Keratinocyte (primary cell): ENCODE measurements around the gene PAMR1. TPM values are rescaled to one million over a fixed set of nuclear protein-coding genes. Genes with fewer than 3 reads are reported as not detected.

ENCODE experiments used
- DNase-seq: peaks from one replicate; pipeline ENCODE4 v3.0.0-alpha.2; 2011; ENCODE audit warnings: low read depth, missing footprints, low spot score
- FAIRE-seq: peaks from 2 replicates; lab custom pipeline; 2011; peaks lifted over from hg19 to GRCh38; lab: Jason Lieb, UNC
- H2AFZ ChIP-seq: 2 replicates; pipeline ENCODE4 v1.6.0; 2012; ENCODE audit warnings: low read length, control low read depth, inconsistent platforms; ENCODE audit not compliant: control insufficient read depth
- H3K27ac ChIP-seq: 2 replicates; pipeline ENCODE4 v1.5.1; 2011; ENCODE audit warnings: low read length; ENCODE audit not compliant: control insufficient read depth, insufficient read depth
- H3K27me3 ChIP-seq: 3 replicates; pipeline ENCODE4 v1.6.0; 2011; ENCODE audit warnings: low read length; ENCODE audit not compliant: control insufficient read depth, insufficient read depth; ENCODE audit errors: extremely low read depth
- H3K36me3 ChIP-seq, 2 experiments: 2 replicates in 1 of 2; 3 replicates in 1 of 2; pipeline ENCODE4 v1.5.1; 2011; ENCODE audit warnings: low read length in 2 of 2, mild to moderate bottlenecking in 1 of 2; ENCODE audit not compliant: control insufficient read depth in 2 of 2, insufficient read depth in 2 of 2; ENCODE audit errors: extremely low read depth in 1 of 2
- H3K4me1 ChIP-seq: 3 replicates; pipeline ENCODE4 v1.5.1; 2011; ENCODE audit warnings: low read length; ENCODE audit not compliant: control insufficient read depth, insufficient read depth; ENCODE audit errors: extremely low read depth
- H3K4me2 ChIP-seq: 3 replicates; pipeline ENCODE4 v1.6.0; 2011; ENCODE audit warnings: low read depth, low read length; ENCODE audit not compliant: control insufficient read depth, insufficient read depth; ENCODE audit errors: extremely low read depth
- H3K4me3 ChIP-seq, 3 experiments: fragments of 200-600 bp in 1 of 3; sonication (generic) in 1 of 3; 2 replicates in 2 of 3; 3 replicates in 1 of 3; pipeline ENCODE4 v1.5.1; 2011 to 2016; ENCODE audit warnings: low read length in 3 of 3, mild to moderate bottlenecking in 3 of 3, control low read depth in 2 of 3, inconsistent platforms in 1 of 3, low read depth in 1 of 3, mixed read lengths in 1 of 3, mixed run types in 1 of 3, moderate library complexity in 1 of 3; ENCODE audit not compliant: control insufficient read depth in 2 of 3, insufficient read depth in 2 of 3; ENCODE audit errors: extremely low read depth in 1 of 3
- H3K79me2 ChIP-seq: 2 replicates; pipeline ENCODE4 v1.6.0; 2012; ENCODE audit warnings: low read length; ENCODE audit not compliant: control insufficient read depth, insufficient read depth
- H3K9ac ChIP-seq: 3 replicates; pipeline ENCODE4 v1.6.0; 2011; ENCODE audit warnings: low read length; ENCODE audit not compliant: control insufficient read depth, insufficient read depth; ENCODE audit errors: extremely low read depth
- H3K9me1 ChIP-seq: 3 replicates; pipeline ENCODE4 v1.6.0; 2011; ENCODE audit warnings: low read length; ENCODE audit not compliant: control insufficient read depth, insufficient read depth; ENCODE audit errors: extremely low read depth
- H3K9me3 ChIP-seq: 2 replicates; pipeline ENCODE4 v1.5.1; 2012; ENCODE audit warnings: low read depth, low read length; ENCODE audit not compliant: control insufficient read depth
- H4K20me1 ChIP-seq: 3 replicates; pipeline ENCODE4 v1.6.0; 2011; ENCODE audit warnings: low read length; ENCODE audit not compliant: control insufficient read depth, insufficient read depth; ENCODE audit errors: extremely low read depth
- EZH2 ChIP-seq: IDR thresholded peaks from one replicate; pipeline ENCODE4 v1.6.1; 2012; ENCODE audit warnings: inconsistent platforms, mild to moderate bottlenecking, low read length, moderate library complexity
- dilution Hi-C: fragments of 300-500 bp; cut with MboI; formaldehyde crosslinking; loops from one replicate; pipeline ENCODE4 v1.7.0; 2020; ENCODE audit warnings: low sequenced_read_pairs; ENCODE audit not compliant: extremely low pct_ligation_motif_present
- polyA plus RNA-seq, 5 experiments: library from polyadenylated mRNA; depleted of rRNA in 3 of 5; stranded (reverse) in 3 of 5; stranded (forward) in 1 of 5; unstranded in 1 of 5; fragments of >200 nt; gene quantifications; 1 replicate in 1 of 5; 2 replicates in 3 of 5; 3 replicates in 1 of 5; pipeline versions ENCODE4 v1.2.1 to v1.2.3, GENCODE V29; 2011 to 2012; ENCODE audit warnings: missing spikeins in 2 of 5, low read depth in 1 of 5, low replicate concordance in 1 of 5
- TF ChIP-seq, protein P1 (sequence below), 3 experiments: IDR thresholded peaks in 1 of 3; conservative IDR thresholded peaks in 1 of 3; optimal IDR thresholded peaks in 1 of 3; 2 replicates in 2 of 3; 3 replicates in 1 of 3; pipeline versions ENCODE3 to v1.5.1; 2011; ENCODE audit warnings: low read length in 3 of 3, mild to moderate bottlenecking in 3 of 3, moderate library complexity in 2 of 3, control low read depth in 1 of 3, inconsistent platforms in 1 of 3; ENCODE audit not compliant: insufficient read depth in 2 of 3; ENCODE audit errors: extremely low read depth in 1 of 3

The PAMR1 gene
- polyA plus RNA-seq, 1 donor (not counting 4 experiments of a cell fraction or from before 2014, with no cell fraction given) = 4.1 TPM

DNA sequence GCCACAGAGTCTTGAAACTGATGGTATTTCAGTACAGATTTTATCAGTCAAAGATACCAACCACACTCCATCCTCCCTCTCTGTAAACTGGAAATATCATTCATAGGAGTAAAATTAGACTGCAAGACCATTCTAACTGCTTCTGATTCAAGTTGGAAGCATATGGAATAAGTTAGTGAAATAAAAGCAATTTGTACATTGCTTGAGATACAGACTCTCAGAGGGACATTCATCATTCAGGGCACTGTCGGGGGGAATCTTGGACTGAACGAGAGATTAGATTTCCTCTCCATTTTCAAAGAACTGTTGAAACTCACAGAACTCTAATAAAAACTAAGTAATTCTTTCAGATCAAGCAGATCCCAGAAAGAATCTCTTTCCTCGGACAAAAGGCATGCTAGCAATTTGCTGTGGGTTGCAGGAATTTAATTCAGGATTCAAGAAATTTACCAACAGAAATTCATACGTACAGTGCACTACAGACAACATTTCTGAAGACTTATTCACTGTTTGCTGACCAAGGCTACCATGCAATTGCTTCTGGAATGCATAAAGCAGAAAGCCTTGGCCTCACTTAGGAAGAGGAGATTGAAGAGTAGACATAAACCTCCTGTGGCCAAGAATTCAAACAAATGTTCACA lies 34.1 kb downstream of the PAMR1 start:
- Histone ChIP-seq H4K20me1 (no peaks in the 10 kb centered on the region), H3K79me2 (no peaks in the 10 kb centered on the region), H2AFZ (no peak overlapping the region), H3K27ac (no peak overlapping the region), H3K9me1 (no peaks in the 10 kb centered on the region), H3K9me3 (no peaks in the 10 kb centered on the region), H3K36me3 (no peaks in the 10 kb centered on the region), H3K9ac (no peak overlapping the region), H3K27me3 (no peaks in the 10 kb centered on the region), H3K4me2 (no peak overlapping the region), H3K4me3 (no peak overlapping the region), H3K4me1 (no peaks in the 10 kb centered on the region)
- FAIRE-seq (no peak), DNase-seq (no peak)
- no peak for TF ChIP-seq EZH2
- TF ChIP-seq, protein P1, sequence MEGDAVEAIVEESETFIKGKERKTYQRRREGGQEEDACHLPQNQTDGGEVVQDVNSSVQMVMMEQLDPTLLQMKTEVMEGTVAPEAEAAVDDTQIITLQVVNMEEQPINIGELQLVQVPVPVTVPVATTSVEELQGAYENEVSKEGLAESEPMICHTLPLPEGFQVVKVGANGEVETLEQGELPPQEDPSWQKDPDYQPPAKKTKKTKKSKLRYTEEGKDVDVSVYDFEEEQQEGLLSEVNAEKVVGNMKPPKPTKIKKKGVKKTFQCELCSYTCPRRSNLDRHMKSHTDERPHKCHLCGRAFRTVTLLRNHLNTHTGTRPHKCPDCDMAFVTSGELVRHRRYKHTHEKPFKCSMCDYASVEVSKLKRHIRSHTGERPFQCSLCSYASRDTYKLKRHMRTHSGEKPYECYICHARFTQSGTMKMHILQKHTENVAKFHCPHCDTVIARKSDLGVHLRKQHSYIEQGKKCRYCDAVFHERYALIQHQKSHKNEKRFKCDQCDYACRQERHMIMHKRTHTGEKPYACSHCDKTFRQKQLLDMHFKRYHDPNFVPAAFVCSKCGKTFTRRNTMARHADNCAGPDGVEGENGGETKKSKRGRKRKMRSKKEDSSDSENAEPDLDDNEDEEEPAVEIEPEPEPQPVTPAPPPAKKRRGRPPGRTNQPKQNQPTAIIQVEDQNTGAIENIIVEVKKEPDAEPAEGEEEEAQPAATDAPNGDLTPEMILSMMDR (optimal IDR thresholded peaks at IDR 0.05 in 1 of 3, IDR thresholded peaks at IDR 0.05 in 1 of 3, conservative IDR thresholded peaks at IDR 0.05 in 1 of 3; ENCODE audit: extremely low read depth in 1 of 3, insufficient read depth in 2 of 3, low read length in 3 of 3) = no peak
- dilution Hi-C loops = no loop called here

DNA sequence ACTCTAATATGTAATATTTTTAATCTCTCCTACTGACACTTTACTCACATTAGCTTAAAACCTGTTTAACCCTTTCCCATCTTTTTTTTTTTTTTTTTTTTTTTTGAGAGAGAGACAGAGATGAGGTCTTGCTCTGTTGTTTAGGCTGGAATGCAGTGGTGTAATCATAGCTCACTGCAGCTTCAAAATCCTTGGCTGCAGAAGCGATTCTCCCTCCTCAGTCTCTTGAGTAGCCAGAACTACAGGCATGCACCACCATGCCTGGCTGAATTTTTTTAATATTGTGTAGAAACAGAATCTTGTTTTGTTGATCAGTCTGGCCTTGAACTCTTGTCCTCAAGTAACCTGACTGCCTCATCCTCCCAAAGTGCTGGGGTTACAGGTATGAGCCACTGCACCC lies 37.3 kb downstream of the PAMR1 start:
- Histone ChIP-seq H3K4me3 (no peak overlapping the region), H3K79me2 (no peaks in the 10 kb centered on the region), H3K27me3 (no peaks in the 10 kb centered on the region), H3K9me1 (no peaks in the 10 kb centered on the region), H3K27ac (no peak overlapping the region), H3K9me3 (no peaks in the 10 kb centered on the region), H3K4me1 (no peaks in the 10 kb centered on the region), H3K36me3 (no peaks in the 10 kb centered on the region), H4K20me1 (no peaks in the 10 kb centered on the region), H3K4me2 (no peak overlapping the region), H3K9ac (no peak overlapping the region), H2AFZ (no peak overlapping the region)
- TF ChIP-seq, protein P1 (optimal IDR thresholded peaks at IDR 0.05 in 1 of 3, IDR thresholded peaks at IDR 0.05 in 1 of 3, conservative IDR thresholded peaks at IDR 0.05 in 1 of 3; ENCODE audit: extremely low read depth in 1 of 3, insufficient read depth in 2 of 3, low read length in 3 of 3) = no peak
- no peak for TF ChIP-seq EZH2
- no peak for FAIRE-seq
- dilution Hi-C loops = no loop called here
- no peak for DNase-seq
